ENCODE data around the gene CREBL2.
"Not testable (repeated sequence)": the region's sequence is repeated elsewhere in the genome, so short reads cannot be mapped to it uniquely, and the experiment has no call there.

The CREBL2 gene, protein sequence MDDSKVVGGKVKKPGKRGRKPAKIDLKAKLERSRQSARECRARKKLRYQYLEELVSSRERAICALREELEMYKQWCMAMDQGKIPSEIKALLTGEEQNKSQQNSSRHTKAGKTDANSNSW

DNA sequence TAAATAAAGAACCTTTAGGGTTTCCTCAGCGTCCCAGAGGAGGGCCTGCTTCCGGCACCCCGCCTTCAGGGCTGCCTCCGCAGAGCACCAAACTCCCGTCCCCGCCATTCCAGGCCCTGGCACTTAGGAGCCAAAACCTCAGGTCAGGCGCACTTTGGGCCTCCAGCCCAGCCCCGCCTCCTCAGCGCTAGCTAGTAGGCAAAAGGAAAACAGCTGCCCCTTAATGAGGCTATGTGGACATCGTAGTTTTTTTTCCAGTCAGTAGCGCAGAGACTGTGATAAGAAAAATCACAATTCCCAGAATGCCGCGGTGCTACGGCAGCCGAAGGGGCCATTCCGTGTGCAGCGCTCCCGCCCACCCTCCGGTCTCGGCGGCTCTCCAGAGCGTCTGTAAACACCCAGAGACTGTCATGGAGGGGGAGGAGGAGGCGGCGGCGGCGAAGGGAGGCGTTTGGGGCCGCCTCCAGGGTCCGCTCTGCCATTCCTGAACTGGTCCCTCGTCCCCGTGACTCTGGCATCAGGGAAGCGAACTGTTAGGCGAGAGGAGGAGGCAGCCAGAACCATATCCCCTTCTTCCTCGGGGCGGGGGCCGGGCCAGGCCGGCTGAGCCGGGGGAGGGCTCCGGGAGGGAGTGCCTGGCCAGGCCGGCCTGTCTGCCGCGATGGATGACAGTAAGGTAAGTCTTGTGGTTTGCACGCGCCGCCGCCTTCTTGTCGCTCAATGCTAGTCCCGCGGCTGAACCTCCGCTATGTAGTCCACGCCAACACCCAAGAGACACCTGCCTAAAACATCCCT, at the start of gene CREBL2:
Gene CREBL2, plus strand, starts transcription at position 365 of the 795 bp plus-strand sequence. Its CDS starts 297 bp downstream, at position 662.
- DNase-seq: peak; percentile 93

DNA sequence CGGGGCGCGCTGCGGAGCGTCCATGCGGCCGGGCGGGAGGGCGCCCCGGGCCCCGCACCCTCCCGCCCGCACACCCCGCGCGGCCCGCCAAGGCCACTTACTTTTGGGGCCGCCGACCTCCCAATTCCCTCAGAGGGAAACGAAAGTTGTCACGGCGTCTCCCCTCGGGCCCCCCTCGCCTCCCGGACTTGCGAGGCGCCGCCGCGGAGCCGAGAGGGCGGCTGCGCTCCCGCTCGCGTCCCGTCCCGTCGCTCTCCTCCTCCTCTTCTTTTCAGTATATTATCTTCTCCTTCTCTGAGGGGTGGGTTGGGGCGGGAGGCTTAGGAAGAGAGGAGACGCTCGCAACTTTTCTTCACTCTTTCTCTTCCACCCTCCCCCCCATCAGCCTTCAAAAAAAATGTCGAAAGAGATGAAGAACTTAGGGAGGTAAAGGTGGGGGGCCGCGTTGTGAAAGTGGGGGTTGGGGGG, 49.6 kb upstream of the CREBL2 start:
- DNase-seq: no peak

DNA sequence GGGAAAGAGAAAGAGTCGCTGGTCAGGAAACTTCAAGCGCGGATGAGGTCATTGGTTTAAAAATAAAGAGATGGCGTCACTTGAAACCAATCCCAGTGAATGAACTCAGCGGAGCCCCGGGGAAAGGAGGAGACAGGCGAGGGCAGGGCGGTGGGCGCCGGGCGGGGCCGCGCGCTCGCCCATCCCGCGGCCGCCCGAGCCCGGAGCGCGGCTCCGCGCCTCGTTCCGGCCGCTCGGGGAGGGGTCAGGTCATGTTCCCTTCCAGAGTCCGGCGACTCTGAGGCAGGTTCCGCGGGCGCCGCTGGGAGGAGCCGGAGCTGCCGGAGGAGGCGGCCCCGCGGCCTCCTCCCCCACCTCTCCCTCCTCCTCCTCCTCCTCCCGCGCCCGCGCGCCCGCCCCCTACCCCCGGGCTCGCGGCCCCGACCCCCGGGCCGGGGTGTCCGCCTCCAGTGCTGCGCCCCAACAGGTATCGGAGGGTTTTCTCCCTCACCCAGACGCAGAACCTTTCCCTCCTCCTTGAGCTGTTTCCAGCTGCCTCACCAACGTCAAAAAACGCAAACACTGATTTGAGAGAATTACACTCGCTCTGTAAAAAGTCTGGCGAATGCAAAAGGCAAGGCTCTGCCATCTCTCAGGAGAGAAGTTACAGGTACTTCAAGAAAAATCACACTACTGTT, 49.0 kb upstream of the CREBL2 start, which contains the start of gene DUSP16:
Gene DUSP16, minus strand, starts transcription at position 279 of the 677 bp plus-strand sequence. CDS start 41,765 bp downstream, outside the sequence.
- peak; percentile 81 for DNase-seq

DNA sequence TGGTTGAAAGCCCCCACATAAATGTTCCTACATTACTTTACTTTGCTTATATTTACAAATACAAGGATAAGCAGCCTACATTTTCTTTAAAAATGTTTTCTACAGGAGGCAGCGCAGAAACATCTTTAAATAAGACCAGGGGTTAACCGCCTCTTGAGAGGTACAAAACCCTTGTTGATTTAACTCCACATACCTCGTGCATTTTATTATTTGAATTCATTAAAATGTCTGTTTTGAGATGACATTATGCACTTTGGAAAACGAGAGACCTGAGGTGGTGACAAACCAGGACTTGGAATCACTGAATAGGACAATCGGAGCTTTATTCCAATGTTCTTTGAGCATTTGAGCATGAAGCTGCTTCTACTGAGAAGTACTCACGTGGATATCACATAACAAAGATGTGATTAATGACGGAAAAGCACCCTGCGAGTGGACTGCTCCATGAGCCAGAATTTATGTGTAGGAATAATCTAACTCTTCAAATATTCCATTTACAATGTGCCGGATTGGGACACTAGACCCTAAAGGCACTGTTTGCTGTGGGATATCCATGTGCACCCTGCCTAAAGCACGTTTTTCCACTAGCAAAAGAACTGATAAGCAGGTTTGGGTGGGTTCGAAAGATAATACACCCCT, 48.3 kb upstream of the CREBL2 start:
- DNase-seq: no peak

DNA sequence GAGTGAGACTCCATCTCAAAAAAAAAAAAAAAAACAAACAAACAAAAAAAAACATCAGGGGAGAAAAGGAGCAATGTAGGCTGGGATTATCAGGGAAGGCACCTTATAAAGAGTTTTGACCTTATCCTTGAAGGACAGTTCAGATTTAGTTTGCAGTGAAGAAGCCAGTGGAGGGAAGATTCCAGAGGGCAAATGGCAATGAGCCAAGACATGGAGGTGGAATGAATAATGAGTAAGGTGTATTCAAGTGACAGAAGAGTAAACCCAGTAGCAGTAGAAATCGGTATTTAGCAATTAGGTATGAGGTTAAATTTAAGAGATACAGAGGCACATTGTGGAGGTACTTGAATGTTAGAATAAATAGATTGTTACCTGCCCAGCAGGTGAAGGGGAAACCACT, 46.8 kb upstream of the CREBL2 start:
- no peak for DNase-seq

DNA sequence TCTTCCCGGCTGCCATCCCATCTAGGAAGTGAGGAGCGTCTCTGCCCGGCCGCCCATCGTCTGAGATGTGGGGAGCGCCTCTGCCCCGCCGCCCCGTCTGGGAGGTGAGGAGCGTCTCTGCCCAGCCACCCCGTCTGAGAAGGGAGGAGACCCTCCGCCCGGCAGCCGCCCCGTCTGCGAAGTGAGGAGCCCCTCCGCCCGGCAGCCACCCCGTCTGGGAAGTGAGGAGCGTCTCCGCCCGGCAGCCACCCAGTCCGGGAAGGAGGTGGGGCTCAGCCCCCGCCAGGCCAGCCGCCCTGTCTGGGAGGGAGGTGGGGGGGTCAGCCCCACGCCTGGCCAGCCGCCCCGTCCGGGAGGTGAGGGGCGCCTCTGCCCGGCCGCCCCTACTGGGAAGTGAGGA, 45.7 kb upstream of the CREBL2 start:
- DNase-seq: not testable (repeated sequence)

DNA sequence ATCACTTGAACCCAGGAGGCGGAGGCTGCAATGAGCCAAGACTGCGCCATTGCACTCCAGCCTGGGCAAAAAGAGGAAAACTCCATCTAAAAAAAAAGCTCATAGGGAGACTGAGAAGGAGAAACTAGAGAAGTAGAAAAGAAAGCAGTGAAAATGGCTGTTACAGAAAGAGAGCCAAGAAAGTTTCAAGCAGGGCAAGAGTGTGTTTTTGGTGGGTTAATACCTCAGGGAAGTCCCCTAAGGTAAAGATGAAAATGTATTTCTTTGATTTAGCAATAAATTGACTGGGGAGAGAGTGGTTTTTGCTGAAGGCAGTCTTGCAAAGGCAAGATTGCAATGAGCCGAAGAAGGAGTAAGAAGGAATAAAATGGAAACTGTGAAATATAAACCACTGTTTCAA, 39.0 kb upstream of the CREBL2 start:
- no peak for DNase-seq

DNA sequence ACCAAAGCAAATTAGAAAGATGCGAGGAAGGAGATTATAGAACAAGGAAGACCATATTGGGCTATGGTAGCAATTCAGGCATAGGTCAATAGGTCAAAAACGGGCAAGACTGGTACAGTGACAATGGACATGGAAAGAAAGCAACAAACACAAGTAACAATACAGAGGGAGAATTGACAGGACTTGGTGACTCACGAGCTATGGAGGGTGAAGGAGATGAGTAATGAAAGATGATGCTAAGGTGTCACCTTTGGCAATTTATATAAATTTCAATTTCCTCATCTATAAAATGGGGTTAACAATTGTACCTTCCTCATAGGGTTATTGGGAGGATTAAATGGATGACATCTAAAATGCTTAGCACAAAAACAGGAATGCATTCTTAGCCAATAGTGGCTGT, 33.9 kb upstream of the CREBL2 start:
- no peak for DNase-seq

DNA sequence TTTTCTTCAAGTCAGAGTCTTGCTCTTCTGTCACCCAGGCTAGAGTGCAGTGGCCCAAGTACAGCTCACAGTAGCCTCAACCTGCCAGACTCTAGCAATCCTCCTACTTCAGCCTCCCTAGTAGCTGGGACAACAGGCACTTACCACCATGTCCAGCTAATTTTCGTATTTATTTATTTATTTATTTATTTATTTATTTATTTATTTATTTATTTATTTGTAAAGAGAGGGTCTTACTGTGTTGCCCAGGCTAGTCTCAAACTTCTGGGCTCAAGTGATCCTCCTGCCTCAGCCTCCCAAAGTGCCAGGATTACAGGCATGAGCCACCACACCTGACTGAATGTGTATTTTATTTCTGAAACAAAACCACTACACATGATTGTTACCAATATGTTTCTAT, 31.0 kb upstream of the CREBL2 start:
- not testable (repeated sequence) for DNase-seq

DNA sequence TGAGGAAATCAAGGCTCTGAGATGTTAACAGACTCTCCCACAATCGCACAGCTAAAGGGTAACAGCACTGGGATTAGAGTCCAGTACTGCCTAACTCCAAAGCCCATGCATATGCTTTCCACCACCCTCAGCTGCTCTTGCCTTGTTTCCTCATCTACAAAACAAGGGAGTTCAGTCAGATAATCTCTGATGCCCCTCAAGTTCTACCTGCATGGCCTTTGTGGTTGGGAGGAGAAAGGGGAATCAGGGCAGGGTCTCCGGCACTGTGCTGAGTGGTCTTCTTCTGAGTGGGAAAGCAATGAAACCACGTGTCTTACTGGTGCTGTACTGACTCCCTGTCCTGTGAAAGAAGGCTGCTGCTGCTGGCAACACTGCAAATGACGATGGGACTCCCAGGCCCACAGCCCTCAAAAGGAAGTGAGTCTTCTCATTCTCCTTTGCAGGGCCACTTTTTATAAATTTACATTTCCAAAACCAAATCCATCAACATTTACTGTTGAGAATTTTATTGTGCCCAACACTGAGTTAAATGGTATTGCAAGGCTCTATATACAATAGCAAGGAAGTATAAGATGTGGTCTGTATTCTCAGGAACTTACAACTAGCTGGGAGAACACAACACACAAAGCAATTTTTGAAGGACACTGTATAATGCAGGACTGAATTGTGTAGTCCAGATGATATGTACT, 29.3 kb upstream of the CREBL2 start:
- DNase-seq: no peak

DNA sequence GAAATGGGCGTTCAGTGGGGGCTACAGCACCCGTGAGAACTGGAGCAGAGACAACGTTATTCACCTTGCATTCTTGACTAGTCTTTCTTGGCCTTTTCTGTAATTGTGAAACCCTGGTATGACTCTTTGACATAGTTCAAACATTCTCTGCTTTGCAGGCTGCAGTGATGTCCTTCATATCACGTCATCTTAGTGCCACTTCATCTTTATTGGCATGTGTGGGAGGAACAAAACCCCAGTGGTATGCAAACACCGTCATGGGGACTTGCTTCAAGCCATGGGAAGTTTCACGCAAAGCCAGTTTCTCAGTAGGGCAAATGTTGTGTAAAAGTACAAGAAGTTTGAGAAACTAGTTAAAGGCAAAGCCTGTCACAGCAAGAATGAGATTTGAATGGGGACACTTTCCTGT, 28.8 kb upstream of the CREBL2 start:
- no peak for DNase-seq

DNA sequence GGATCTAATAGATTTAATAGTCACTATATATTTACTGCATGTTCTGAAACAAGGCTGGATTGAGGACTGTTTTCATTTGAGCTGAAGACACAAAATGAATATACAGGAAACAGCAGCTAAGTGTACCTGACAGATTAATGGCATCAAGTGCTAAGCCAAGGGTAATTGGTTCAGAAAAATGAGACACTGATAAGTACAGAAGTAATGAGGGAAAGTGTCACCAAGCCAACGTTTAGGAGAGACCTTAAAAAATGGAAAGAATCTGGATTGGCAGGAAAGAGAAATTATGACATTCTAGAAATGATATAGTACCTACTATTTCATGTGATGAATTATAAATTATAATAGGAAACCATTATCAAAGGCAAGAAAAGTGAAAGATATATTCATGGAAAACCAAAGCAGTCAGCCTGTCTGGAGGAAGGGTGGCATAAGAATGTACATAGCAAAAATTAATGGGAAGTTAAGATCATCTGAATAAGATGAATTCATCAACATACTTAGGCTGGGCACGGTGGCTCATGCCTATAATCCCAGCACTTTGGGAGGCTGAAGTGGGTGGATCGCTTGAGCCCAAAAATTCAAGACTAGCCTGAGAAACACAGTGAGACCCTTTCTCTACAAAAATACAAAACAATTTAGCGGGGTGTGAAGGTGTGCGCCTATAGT, 28.0 kb upstream of the CREBL2 start:
- no peak for DNase-seq

DNA sequence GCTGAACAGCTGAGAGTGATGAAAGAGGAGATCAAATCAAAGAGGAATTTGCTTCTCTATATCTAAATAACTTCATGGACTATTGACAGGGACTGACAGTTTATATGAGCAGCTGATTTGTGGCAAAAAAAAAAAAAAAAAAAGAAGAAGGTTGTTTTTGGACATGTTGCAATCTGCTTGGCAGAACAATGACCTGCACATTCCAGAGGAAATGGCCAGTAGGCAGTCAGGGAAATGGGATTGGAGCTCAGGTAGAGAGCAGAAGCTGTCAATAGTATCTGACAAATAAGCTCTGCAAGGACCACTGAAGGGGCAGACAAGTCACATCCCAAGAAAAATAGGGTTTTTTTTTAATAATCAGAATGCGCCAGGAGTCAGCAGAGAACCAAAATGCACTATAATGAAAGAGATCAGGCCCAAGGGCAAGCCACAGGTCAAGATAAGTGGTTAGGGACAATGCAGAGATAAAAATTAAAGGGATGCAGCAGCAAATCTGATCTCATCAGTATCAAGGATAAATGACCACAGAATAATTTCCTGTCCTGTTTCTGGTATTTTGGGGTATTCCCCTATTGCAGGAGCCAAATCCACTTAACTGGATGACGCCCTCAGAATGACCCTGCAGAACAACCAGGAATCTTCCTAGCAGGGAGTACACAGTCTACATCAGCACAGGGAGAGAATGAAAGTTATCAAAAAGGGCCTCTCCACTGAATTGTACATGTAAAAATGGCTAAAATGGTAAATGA, 26.4 kb upstream of the CREBL2 start:
- DNase-seq: no peak

DNA sequence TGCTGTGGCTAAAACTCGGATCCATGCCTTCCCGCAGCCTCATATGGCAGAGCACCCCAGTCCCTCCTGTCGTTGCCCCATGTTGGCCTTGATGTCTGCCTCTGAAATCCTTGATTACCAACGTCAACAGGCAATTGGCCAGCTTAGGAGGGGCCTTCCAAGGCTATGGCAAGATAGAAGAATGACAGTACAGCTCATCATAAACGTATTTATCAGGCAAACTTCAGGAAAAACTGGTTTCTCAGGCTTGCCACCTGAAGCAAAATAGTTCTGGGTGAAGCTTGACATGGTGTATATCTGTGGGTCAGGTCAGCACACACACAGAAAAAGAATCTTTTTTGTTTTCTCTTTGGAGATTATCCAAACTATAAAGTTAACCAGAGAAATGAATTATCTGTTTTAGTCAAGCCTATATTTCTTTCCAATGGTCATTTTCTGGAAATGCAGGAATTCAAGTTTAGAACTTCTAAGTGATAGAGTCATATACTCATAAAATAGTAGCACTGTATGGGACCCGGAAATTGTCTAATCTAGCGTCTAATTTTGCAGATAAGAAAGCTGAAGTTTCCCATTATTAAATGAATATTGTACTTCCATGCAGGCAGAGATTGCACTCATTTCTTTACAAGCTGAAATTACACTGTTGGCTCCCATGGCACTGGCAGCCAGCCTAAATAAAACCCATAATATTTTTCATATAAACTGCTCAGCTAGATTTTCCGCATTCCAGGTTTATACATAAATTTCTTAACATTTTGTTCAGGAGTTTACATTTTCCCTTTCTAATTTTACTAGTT, 24.6 kb upstream of the CREBL2 start:
- DNase-seq: no peak

DNA sequence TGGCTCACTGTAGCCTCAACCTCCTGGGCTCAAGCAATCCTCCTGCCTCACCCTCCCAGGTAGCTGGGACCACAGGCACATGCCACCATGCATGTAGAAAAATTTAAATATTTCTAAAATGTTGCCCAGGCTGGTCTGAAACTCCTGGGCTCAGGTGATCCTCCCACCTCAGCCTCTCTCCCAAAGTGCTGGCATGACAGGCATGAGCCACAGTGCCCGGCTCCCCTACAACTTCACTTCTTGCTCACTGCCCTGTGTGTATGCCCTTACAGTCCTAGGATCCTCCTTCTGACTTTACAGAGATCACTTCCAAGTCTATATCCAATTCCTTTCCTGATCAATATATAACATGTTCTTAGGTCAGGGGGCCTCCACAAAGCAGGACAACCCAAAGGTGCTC, 23.8 kb upstream of the CREBL2 start:
- DNase-seq: no peak

DNA sequence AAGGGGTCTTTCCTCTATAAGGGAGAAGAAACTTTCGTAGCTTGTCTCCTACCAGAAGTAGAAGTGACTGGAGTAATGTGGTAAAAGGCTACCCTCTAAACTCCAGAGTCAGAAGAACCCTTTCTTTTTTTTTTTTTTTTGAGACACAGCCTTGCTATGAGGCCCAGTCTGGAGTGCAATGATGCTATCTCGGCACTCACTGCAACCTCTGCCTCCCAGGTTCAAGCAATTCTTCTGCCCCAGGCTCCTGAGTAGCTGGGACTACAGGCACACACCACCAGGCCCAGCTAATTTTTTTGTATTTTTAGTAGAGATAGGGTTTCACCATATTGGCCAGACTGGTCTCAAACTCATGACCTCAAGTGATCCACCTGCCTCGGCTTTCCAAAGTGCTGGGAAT, 23.2 kb upstream of the CREBL2 start:
- DNase-seq: not testable (repeated sequence)

DNA sequence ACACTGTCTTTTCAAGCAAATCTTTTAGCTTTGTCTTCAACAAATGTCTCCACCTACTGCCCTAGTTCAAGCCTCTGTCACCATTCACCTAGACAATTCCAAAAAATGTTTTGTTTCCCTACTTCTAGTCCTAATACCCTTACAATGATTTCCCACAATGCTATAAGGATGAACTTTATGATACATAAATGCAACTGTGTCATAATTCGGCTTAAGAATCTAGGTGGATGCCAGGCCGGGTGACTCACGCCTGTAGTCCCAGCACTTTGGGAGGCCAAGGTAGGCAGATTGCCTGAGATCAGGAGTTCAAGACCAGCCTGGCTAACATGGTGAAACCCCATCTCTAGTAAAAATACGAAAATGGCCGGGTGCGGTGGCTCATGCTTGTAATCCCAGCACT, 20.7 kb upstream of the CREBL2 start:
- DNase-seq: no peak

DNA sequence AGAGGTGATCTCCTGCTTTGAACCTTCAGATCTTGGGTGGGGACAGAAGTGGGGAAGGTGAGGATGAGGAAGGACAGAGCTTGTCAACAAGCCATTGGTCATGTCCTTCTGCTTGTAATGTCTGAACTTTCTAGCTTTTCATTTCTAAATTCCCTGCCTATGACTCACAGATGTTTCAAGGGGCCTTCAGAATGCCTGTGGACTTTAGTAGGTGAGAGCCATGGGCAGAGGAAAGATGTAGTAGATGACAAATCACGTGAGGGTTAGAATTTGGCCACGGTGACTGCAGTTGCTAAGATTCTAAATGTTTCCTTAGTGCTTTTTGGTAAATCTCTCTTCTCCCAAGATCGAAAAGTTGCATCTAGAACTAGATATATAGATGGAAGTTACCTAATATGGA, 18.7 kb upstream of the CREBL2 start:
- DNase-seq: no peak

DNA sequence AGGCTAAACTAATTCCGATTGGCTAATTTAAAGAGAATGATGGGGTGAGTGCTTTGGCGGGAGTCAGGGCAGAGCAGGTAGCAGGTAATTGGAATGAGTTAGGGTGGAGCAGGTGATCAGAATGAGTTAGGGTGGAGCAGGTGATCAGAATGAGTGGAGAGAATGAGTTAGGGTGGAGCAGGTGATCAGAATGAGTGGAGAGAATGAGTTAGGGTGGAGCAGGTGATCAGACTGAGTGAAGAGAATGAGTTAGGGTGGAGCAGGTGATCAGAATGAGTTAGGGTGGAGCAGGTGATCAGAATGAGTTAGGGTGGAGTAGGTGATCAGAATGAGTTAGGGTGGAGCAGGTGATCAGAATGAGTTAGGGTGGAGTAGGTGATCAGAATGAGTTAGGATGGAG, 15.7 kb upstream of the CREBL2 start:
- not testable (repeated sequence) for DNase-seq

DNA sequence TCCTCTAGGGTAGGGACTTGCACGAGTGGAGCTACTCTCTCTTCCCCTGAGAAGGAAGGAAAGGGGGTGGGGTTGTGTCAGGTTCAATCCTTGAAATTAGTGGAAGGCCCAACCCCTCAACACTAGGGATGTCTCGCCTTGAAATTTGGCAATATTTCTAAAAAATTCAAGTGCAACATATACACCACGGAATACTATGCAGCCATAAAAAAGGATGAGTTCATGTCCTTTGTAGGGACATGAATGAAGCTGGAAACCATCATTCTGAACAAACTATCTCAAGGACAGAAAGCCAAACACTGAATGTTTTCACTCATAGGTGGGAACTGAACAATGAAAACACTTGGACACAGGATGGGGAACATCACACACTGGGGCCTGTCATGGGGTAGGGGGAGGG, 15.1 kb upstream of the CREBL2 start:
- DNase-seq: not testable (repeated sequence)

DNA sequence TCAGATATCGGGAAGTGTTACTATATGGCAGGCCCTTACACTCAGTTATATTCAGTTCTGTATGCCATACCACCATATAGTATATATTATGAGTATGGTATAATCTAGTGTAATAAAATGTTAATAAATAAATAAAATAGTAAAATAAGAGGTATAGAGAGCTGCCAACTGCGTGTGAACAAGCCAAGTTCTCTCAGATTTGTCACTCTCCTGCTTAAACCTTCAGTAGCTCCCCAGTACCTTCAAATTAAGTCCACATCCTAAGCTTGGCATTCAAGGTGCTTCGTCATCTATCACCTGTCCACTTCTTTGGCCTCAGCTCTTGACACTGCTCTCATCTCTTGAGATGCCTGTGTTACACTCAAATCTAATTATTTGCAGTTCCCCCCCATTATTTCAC, 12.8 kb upstream of the CREBL2 start:
- no peak for DNase-seq

Data from DMS 273 treated with DMSO at 0.1 percent for 48 hours (cell line).